T-cell (primary cell): ENCODE data around the gene RET. TPM values are rescaled to one million over a fixed set of nuclear protein-coding genes. Genes with fewer than 3 reads are reported as not detected.

Experiments
- ATAC-seq, 4 experiments: fragments of 200-7000 bp in 3 of 4; fragments of 150-1000 bp in 1 of 4; cut with Tn5 transposase; replicated peaks in 1 of 4; 1 replicate in 3 of 4; 2 replicates in 1 of 4; pipeline ENCODE4 v1.10.0; 2021; ENCODE audit warnings: moderate library complexity in 3 of 4, mild to moderate bottlenecking in 2 of 4, moderate number of reproducible peaks in 1 of 4
- CTCF ChIA-PET, 2 donors: fragments of 300-600 bp; sonication (Branson Sonifier 250); formaldehyde crosslinking; loops; one replicate each; lab custom pipeline; 2022; ENCODE audit warnings: antibody characterized with exemption in 2 of 2; lab: Charles Lee
- POLR2A ChIA-PET, 2 donors: fragments of 300-600 bp; sonication (Branson Sonifier 250); formaldehyde crosslinking; loops; one replicate each; lab custom pipeline; 2022; ENCODE audit warnings: antibody characterized with exemption in 2 of 2; lab: Charles Lee
- DNase-seq, 35 experiments: peaks; one replicate each; pipeline versions ENCODE4 v3.0.0 to v3.0.0-alpha.2; 2013 to 2023
- H3K27ac ChIP-seq: one replicate; pipeline ENCODE4 v1.5.1; 2013; ENCODE audit warnings: low read length
- H3K27me3 ChIP-seq, 2 experiments: replicated peaks in 1 of 2; 1 replicate in 1 of 2; 2 replicates in 1 of 2; pipeline versions ENCODE4 v1.6.1 to v1.7.0; 2013; ENCODE audit warnings: low read length in 1 of 2, mixed read lengths in 1 of 2; ENCODE audit not compliant: control insufficient read depth in 2 of 2, insufficient read depth in 2 of 2; ENCODE audit errors: extremely low read depth in 1 of 2
- H3K36me3 ChIP-seq, 2 donors: 1 replicate in 1 of 2; 2 replicates in 1 of 2; pipeline versions ENCODE4 v1.6.1 to v1.7.0; 2013; ENCODE audit warnings: low read length in 1 of 2; ENCODE audit not compliant: control insufficient read depth in 2 of 2, insufficient read depth in 1 of 2; ENCODE audit errors: extremely low read depth in 1 of 2
- H3K4me1 ChIP-seq, 2 experiments: 1 replicate in 1 of 2; 2 replicates in 1 of 2; pipeline versions ENCODE4 v1.6.1 to v1.7.0; 2013; ENCODE audit warnings: low read length in 2 of 2, mixed read lengths in 1 of 2; ENCODE audit not compliant: insufficient read depth in 2 of 2, control insufficient read depth in 1 of 2; ENCODE audit errors: extremely low read depth in 1 of 2
- H3K4me3 ChIP-seq, 2 donors: 1 replicate in 1 of 2; 2 replicates in 1 of 2; pipeline versions ENCODE4 v1.5.1 to v1.7.0; 2013; ENCODE audit warnings: mild to moderate bottlenecking in 2 of 2, low read length in 1 of 2, moderate library complexity in 1 of 2; ENCODE audit not compliant: control insufficient read depth in 1 of 2; ENCODE audit errors: extremely low read depth in 1 of 2
- H3K9me3 ChIP-seq: 2 replicates; pipeline ENCODE4 v1.7.0; 2013
- H3K27ac Mint-ChIP-seq, 2 donors: one replicate each; pipeline ENCODE4 v1.8.0; 2020 to 2021; ENCODE audit warnings: mild to moderate bottlenecking in 2 of 2, mixed read lengths in 2 of 2
- H3K27me3 Mint-ChIP-seq, 2 donors: one replicate each; pipeline ENCODE4 v1.8.0; 2021 to 2022; ENCODE audit warnings: mixed read lengths in 2 of 2
- H3K36me3 Mint-ChIP-seq: one replicate; pipeline ENCODE4 v1.8.0; 2021; ENCODE audit warnings: mixed read lengths
- H3K4me1 Mint-ChIP-seq, 3 donors: one replicate each; pipeline ENCODE4 v1.8.0; 2020 to 2022; ENCODE audit warnings: mixed read lengths in 3 of 3, mild to moderate bottlenecking in 1 of 3
- H3K4me3 Mint-ChIP-seq, 3 donors: one replicate each; pipeline ENCODE4 v1.8.0; 2020 to 2022; ENCODE audit warnings: mild to moderate bottlenecking in 3 of 3, mixed read lengths in 3 of 3, moderate library complexity in 3 of 3
- H3K9me3 Mint-ChIP-seq, 3 donors: one replicate each; pipeline ENCODE4 v1.8.0; 2020 to 2022; ENCODE audit warnings: mixed read lengths in 3 of 3
- WGBS: methylation state at CpG from one replicate; pipeline ENCODE4 v1.1.5; 2013; ENCODE audit warnings: missing lambda C conversion rate; ENCODE audit not compliant: insufficient coverage; 5-methylcytosine and 5-hydroxymethylcytosine counted together
- total RNA-seq, 35 experiments: library from RNA in 6 of 35; stranded (reverse) in 6 of 35; fragments of 120-200 nt in 1 of 35; gene quantifications; one replicate each; pipeline versions ENCODE4 v1.2.1 to v1.2.4 and lab custom pipeline; 2013 to 2026

The RET gene
- total RNA-seq, 5 donors from 2014 or later (not counting 1 experiment from before 2014, with no cell fraction given), result 0.13 to 0.25 (median 0.15) TPM; not detected in 2

GRCh38 chr10:43059828-43060227 lies 17.0 kb upstream of the RET start:
- WGBS, result no CpG with 5 or more reads among the region's 7 CpGs
- no peak overlapping the region for H3K27ac Mint-ChIP-seq

DNA sequence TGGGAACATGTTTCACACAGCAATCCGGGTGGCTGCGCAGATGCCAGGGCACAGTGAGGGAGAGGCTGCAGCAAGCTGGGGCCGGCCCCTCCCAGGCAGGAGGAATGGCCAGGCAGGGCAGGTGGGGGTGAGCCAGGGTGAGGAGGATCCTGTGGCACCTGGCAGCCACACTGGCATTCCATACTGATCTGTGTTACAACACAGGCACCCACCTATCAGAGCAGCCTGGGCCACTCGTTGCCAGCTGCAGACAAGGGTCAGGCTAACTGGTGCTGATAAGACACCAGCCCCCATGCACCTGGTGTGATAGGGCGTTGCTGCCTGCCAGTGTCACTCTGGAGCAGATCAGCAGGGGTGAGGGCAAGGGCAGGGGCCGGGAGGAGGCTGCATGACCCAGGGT lies 16.6 kb upstream of the RET start:
- 88% methylated on average over 4 of the region's 6 CpGs for WGBS
- ChIA-PET CTCF (no interaction called here), POLR2A (no interaction called here)
- no peak for ATAC-seq
- H3K4me1 Mint-ChIP-seq, result no peaks in the 10 kb centered on the region
- Histone ChIP-seq H3K27ac (no peak overlapping the region), H3K36me3 (no peaks in the 10 kb centered on the region), H3K27me3 (peaks cover 0 to 44% of the 10 kb centered on the region in 2 experiments), H3K4me3 (no peak overlapping the region), H3K4me1 (no peaks in the 10 kb centered on the region), H3K9me3 (no peaks in the 10 kb centered on the region)
- H3K27ac Mint-ChIP-seq, result no peak overlapping the region
- no peaks in the 10 kb centered on the region for H3K36me3 Mint-ChIP-seq
- H3K27me3 Mint-ChIP-seq, result peaks cover 16 to 23% of the 10 kb centered on the region in 2 donors
- H3K9me3 Mint-ChIP-seq, result no peaks in the 10 kb centered on the region
- no peak overlapping the region for H3K4me3 Mint-ChIP-seq
- DNase-seq, result no peak

More at GRCh38 chr10:43059828-43060227, 17.0 kb upstream of the RET start:
- CTCF ChIA-PET, result no interaction called here
- POLR2A ChIA-PET, result no interaction called here
- no peaks in the 10 kb centered on the region for H3K4me1 ChIP-seq
- H3K4me3 ChIP-seq, result no peak overlapping the region
- no peak overlapping the region for H3K27ac ChIP-seq
- H3K9me3 Mint-ChIP-seq, result no peaks in the 10 kb centered on the region
- no peaks in the 10 kb centered on the region for H3K4me1 Mint-ChIP-seq
- no peak overlapping the region for H3K4me3 Mint-ChIP-seq
- H3K36me3 Mint-ChIP-seq, result no peaks in the 10 kb centered on the region
- H3K9me3 ChIP-seq, result no peaks in the 10 kb centered on the region
- H3K36me3 ChIP-seq, result no peaks in the 10 kb centered on the region
- DNase-seq (no peak), ATAC-seq (no peak)
- H3K27me3 Mint-ChIP-seq, result peaks cover 16 to 23% of the 10 kb centered on the region in 2 donors
- peaks cover 0 to 44% of the 10 kb centered on the region in 2 experiments for H3K27me3 ChIP-seq

- CTCF ChIA-PET, result no interaction called here
- H3K4me1 Mint-ChIP-seq, result no peaks in the 10 kb centered on the region
- H3K9me3 ChIP-seq, result no peaks in the 10 kb centered on the region
- DNase-seq, result no peak
- 77% methylated on average over 8 of the region's 8 CpGs for WGBS
- peaks cover 16 to 23% of the 10 kb centered on the region in 2 donors for H3K27me3 Mint-ChIP-seq
- H3K27me3 ChIP-seq, result peaks cover 0 to 38% of the 10 kb centered on the region in 2 experiments
- no peaks in the 10 kb centered on the region for H3K36me3 Mint-ChIP-seq
- H3K4me3 Mint-ChIP-seq, result no peak overlapping the region
- ATAC-seq, result no peak
- H3K9me3 Mint-ChIP-seq, result no peaks in the 10 kb centered on the region
- no peaks in the 10 kb centered on the region for H3K36me3 ChIP-seq
- H3K4me3 ChIP-seq, result no peak overlapping the region
- POLR2A ChIA-PET, result no interaction called here
- no peak overlapping the region for H3K27ac Mint-ChIP-seq
- H3K27ac ChIP-seq, result no peak overlapping the region
- no peaks in the 10 kb centered on the region for H3K4me1 ChIP-seq
Observed at GRCh38 chr10:43061331-43061730, 15.5 kb upstream of the RET start.

- Mint-ChIP-seq H3K27me3 (peaks cover 16 to 23% of the 10 kb centered on the region in 2 donors), H3K36me3 (no peaks in the 10 kb centered on the region), H3K27ac (no peak overlapping the region), H3K4me1 (no peaks in the 10 kb centered on the region), H3K9me3 (no peaks in the 10 kb centered on the region), H3K4me3 (no peak overlapping the region)
- Histone ChIP-seq H3K27me3 (peaks cover 0 to 36% of the 10 kb centered on the region in 2 experiments), H3K9me3 (no peaks in the 10 kb centered on the region), H3K4me1 (no peaks in the 10 kb centered on the region), H3K4me3 (no peak overlapping the region), H3K36me3 (no peaks in the 10 kb centered on the region), H3K27ac (no peak overlapping the region)
- CTCF ChIA-PET, result no interaction called here
- ATAC-seq, result no peak
- DNase-seq, result no peak
- 65% methylated on average over 6 of the region's 9 CpGs for WGBS
- POLR2A ChIA-PET, result no interaction called here
Observed at GRCh38 chr10:43061760-43062159, 15.1 kb upstream of the RET start.

- ATAC-seq (no peak), DNase-seq (no peak)
- ChIA-PET CTCF (no interaction called here), POLR2A (no interaction called here)
- no peak overlapping the region for H3K4me3 Mint-ChIP-seq
- peaks cover 15 to 17% of the 10 kb centered on the region in 2 donors for H3K27me3 Mint-ChIP-seq
- no peaks in the 10 kb centered on the region for H3K9me3 Mint-ChIP-seq
- WGBS, result 92% methylated on average over 14 of the region's 18 CpGs
- Histone ChIP-seq H3K27me3 (peaks cover 0 to 28% of the 10 kb centered on the region in 2 experiments), H3K27ac (no peak overlapping the region), H3K9me3 (no peaks in the 10 kb centered on the region), H3K4me3 (no peak overlapping the region), H3K36me3 (no peaks in the 10 kb centered on the region), H3K4me1 (no peaks in the 10 kb centered on the region)
- no peak overlapping the region for H3K27ac Mint-ChIP-seq
- no peaks in the 10 kb centered on the region for H3K4me1 Mint-ChIP-seq
- H3K36me3 Mint-ChIP-seq, result no peaks in the 10 kb centered on the region
Observed at GRCh38 chr10:43062402-43063160, 14.3 kb upstream of the RET start.

DNA sequence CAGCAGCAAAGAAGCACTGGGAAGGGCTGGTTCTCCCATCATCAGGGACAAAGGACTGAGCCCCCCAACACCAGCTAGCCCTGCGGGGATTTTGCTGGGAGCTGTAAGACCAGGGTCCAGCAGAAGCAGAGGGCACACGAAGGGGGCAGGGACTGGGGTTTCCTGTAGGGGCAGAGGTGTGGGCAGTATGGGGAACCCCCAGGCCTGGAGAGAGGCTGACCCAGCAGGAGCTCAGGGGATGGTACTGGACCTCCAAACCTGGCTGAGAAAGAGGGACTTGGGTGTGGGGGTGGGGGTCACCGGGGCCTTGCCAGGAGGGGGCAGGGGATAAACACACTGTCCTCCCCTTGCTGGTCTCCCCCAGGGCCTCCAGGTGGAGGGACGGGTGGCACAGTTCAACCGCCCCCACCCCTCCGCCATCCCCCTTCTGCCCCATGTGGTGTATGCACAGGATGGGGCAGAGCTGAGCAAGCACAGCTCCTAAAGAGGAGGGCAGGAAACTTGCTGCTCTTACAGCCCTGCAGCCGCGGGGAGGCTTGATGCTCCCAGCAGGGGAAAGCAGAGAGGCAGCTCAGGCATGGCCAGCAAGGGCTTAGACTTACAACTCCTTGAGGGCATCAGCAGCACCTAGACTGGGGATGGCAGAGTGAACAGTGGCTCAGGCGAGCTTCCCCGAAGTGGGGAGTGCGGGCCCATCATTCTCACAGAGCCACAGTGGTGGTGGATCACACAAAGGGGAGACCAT lies 12.4 kb upstream of the RET start:
- H3K4me3 ChIP-seq, result no peak overlapping the region
- ChIA-PET POLR2A (no interaction called here), CTCF (no interaction called here)
- no peak overlapping the region for H3K4me3 Mint-ChIP-seq
- H3K27ac Mint-ChIP-seq, result no peak overlapping the region
- H3K27me3 Mint-ChIP-seq, result peaks cover 5 to 7% of the 10 kb centered on the region in 2 donors
- H3K9me3 ChIP-seq, result no peaks in the 10 kb centered on the region
- H3K4me1 ChIP-seq, result no peaks in the 10 kb centered on the region
- no peak for ATAC-seq
- H3K27ac ChIP-seq, result no peak overlapping the region
- no peak for DNase-seq
- H3K4me1 Mint-ChIP-seq, result no peaks in the 10 kb centered on the region
- 69% methylated on average over 6 of the region's 11 CpGs for WGBS
- H3K27me3 ChIP-seq, result peaks cover 0 to 10% of the 10 kb centered on the region in 2 experiments
- H3K36me3 ChIP-seq, result no peaks in the 10 kb centered on the region
- no peaks in the 10 kb centered on the region for H3K36me3 Mint-ChIP-seq
- H3K9me3 Mint-ChIP-seq, result no peaks in the 10 kb centered on the region
